ENCODE data around the gene ANP32A.

The ANP32A gene

DNA sequence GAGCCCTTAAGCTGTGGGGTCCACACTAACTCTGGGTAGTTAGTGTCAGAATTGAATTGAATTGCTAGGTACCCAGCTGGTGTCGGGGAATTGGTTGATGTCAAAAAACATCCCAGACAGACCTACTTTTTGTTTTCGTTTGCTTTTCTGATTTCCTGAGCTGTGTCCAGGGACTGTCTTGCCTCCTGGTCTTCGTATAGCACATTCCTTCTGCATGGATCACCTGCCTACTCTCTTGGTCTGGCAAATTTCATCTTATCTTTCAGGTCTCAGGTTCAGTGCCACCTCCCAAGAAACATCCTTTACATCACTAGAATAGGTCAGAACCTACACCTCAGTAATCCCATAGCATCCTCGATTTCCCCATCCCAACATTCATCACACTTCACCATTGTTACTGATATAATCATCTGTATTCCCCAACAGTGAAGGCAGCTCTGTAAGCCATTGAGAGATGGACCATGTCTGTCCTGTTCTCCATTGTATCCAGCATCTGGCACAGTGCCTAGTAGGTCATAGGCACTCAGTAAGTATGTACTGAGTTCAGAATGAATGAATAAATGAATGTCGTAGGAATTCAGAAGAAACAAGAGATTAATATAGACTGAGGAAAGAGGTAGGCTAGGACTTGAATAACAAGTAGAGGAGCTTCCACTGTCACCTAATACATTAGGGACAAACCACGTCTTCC, 81.2 kb downstream of the ANP32A start:
- DNase-seq, result no peak

DNA sequence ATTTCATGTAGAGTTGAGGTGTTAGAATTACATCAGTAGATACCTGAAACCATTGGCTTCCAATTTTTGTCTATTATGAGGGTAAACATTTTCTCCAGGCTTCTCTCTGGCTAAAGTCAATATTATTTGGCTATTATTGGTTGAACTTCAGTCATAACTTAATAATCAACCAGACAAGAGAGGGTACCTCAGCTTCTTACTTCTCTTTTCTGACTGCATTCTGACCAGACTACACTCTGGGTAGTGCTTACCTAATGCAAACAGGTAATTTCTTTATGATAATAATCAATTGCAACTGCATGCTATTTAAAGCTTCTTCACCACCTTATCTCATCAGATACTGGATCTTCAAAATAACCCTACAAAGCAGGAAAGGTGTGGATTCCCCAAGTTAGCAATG, 85.1 kb downstream of the ANP32A start:
- no peak for DNase-seq

DNA sequence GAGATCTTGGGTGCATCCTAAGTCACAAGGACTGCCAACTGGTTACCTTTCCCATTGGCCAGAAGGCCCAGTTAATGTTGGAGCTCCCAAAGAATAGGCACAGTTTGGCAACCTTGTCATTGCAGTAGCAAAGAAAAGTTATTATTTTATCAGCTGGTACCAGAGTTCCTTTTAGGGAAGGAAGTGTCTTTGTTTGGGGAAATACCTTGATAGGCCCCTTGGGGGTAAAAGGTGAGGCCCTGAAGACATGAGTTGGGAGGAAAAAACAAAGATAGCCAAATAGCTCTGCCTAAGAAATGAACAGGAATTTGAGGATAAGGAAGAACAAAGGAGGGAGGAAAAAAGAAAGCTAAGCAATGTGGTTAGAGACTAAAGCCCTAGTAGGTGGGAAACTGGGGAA, 85.8 kb downstream of the ANP32A start:
- DNase-seq, result no peak

DNA sequence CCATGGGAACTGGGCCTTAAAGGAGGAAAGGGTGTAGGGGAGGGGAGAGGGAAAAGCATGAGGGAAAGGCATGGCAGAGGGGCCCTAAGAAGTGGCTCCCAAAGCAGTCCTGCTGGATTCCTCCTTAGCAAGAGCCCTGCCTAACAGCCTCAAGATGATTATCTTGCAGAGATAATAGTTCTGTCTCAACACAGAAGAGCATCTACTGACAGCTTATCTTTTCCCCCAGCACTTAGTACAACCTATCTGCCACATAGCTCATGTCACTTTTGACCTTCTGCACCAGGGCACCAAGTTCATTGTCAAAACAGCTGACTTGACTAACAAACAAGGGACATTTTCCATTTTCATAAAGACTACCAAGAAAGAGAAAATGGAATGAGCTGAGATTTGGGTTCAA, 86.3 kb downstream of the ANP32A start:
- DNase-seq, result no peak

DNA sequence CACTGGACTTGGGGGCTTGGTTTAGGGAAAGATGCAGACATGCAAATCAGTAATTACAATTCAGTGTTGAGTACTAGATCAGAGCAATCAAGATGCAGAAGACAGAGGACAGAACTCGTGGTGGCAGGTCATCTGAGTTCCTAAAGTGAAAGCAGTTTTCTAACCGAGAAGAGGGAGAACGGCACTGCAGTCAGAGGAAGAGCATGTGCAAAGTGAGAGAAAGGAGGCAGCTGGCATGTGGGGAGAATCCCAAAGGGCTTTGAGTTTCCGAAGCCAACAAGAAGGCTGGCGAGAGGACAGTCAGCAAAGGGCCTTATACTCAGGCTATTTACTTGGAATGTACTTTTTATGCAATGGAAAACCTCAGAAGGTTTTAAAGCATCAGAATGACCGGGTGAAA, 87.0 kb downstream of the ANP32A start:
- DNase-seq, result no peak

DNA sequence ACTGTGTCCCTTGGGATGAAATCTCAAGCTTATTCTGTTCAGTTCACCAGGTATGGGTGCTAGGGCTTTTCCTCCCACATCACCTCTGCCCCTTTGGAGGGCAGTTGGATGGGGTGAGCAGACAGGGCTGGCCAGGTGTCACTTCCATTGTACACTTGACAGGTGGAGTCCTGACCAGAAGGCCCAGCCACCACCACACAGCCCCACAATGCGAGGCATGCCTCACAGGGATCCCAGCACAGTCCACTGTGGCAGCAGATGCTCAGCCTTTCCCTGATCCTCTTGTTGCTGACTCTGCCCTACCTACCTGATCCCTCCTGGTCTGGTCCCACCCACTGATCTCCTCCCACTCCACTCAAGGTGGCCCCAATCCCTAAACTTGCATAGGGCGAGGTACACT, 88.2 kb downstream of the ANP32A start:
- DNase-seq, result no peak

DNA sequence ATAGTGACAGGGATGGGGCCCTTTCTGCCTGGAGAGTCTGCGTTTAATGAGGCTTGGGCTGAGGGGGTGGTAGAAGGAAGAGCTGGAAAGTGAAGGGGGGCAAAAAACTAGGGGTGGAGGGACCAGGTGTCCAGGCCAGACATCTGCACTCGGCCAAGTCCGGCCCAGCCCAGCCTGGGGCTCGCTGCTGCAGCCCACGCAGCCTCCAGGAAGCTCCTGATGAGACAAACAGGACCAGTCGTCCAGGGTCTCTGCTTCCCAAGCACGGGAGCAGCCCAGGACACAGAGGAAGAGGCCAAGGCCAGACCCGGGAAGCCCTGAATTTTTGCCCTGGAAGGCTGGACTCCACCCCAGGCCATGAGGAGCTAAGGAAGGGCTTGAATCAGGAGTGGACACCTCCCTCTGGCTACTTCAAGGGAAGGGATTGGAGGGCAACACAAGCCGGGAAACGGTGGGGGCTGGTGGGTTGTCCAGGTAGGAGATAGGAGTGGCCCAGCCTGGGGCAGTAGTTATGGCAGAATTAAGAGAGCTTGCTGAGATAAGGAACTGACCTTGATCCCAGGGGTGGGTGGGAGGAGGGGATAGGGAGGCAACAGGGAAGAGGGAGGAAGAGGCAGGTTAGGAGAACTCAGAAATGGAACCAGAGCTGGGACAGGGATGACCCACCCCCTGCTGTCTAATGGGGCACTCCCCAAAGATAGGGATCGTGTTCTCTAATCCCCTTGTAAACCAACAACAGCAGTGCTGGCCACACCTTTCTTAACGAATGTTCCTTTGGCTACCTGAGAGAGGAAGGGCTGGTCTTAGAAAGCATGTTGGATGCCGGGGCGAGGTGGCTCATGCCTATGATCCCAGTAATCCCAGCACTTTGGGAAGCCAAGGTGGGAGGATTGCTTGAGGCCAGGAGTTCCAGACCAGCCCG, 89.5 kb downstream of the ANP32A start:
- DNase-seq, result no peak

DNA sequence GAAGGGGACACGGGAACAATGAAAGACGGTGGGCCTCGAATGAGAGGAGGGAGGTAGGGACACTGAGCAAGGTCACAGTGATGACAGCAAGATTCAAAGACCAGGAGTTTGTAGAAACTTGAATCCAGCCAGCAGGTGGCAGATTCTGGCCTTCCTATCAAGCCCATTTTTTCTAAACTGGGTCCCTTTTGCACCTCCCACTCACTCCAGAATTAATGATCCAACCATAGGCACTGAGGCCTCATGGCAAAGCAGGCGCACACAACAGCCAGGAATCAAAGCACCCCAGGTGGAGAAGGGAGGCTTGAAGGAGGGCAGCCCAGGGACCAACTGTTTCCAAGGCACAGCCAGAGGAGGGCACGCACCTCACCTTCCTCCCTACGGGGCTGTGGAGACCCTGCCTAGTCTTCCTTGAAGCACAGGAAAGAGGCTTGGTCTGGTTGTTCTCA, 90.2 kb downstream of the ANP32A start:
- peak; percentile 23 for DNase-seq

DNA sequence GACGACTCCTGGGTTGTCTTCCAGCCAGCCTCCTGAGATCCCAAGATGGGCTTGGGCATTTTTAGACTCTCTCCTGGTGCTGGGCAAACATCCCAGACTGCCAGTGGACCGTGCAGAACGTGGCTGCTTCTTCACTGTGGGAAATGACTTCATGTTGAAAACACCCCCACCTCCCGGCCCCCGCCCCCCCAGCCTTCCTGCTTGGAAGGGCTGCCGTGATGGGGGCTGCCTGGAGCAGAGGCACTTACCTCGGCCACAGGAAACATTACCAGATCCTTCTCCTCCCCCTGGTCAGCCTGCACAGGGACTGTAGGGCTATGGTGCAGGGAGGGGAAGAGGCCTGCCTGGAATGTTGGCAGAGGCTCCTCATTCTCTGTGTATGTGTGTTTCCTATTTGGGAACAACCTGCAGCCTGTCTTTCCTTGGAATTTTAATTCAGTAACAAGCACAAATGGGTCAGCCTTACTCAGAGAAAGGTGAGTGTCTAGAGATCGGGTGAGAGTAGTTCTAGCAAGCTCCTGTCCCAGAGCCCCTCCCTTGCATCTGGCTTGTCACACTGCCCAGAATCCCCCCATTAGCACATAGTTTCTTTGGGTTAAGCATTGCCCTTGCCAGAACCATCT, 90.8 kb downstream of the ANP32A start:
- DNase-seq, result no peak
